ENCODE data around the gene ZNF214. TPM values are rescaled to one million over a fixed set of nuclear protein-coding genes. Genes with fewer than 3 reads are reported as not detected.

The ZNF214 gene
- total and polyA plus RNA-seq, 3 donors from 2014 or later = 7.3 to 9.9 (median 8.2) TPM

- intact Hi-C loops (cut with DNase I; ENCODE audit: low total_unique reads) = no loop called here
- Histone ChIP-seq H3K4me1 (peaks cover 5% of the 10 kb centered on the region), H3K36me3 (ENCODE audit: low read depth, missing control alignments) (no peaks in the 10 kb centered on the region), H3K27ac (peak overlapping the region; percentile 67 to 73), H3K9me3 (no peaks in the 10 kb centered on the region), H3K27me3 (no peaks in the 10 kb centered on the region), H3K4me3 (peak overlapping the region; percentile 67 to 69)
- TF ChIP-seq CTCF (IDR thresholded peaks at IDR 0.05) = no peak
- TF ChIP-seq POLR2A (IDR thresholded peaks at IDR 0.05) = no peak
- peak; percentile 56 for DNase-seq
- WGBS, 2 donors = 5 to 6% methylated on average over 25 to 26 of the region's 26 CpGs
Observed at GRCh38 chr11:7019500-7020182, 505 bp downstream of the ZNF214 start.

- Histone ChIP-seq H3K27ac (no peak overlapping the region), H3K4me1 (peaks cover 4% of the 10 kb centered on the region), H3K27me3 (no peaks in the 10 kb centered on the region), H3K36me3 (ENCODE audit: low read depth, missing control alignments) (no peaks in the 10 kb centered on the region), H3K9me3 (no peaks in the 10 kb centered on the region), H3K4me3 (no peak overlapping the region)
- intact Hi-C loops (cut with DNase I; ENCODE audit: low total_unique reads) = no loop called here
- WGBS, 2 donors = 74 to 90% methylated on average over 1 of the region's 1 CpG
- TF ChIP-seq POLR2A (IDR thresholded peaks at IDR 0.05) (no peak), CTCF (IDR thresholded peaks at IDR 0.05) (no peak)
- no peak for DNase-seq
Observed at GRCh38 chr11:7016011-7016410, 4.1 kb downstream of the ZNF214 start.

- WGBS, 2 donors = 83 to 96% methylated on average over 1 of the region's 1 CpG
- TF ChIP-seq POLR2A (IDR thresholded peaks at IDR 0.05) (no peak), CTCF (IDR thresholded peaks at IDR 0.05) (no peak)
- H3K4me1 ChIP-seq = no peaks in the 10 kb centered on the region
- H3K27ac ChIP-seq = no peak overlapping the region
- no peaks in the 10 kb centered on the region for H3K27me3 ChIP-seq
- DNase-seq = no peak
- intact Hi-C loops (cut with DNase I; ENCODE audit: low total_unique reads) = no loop called here
- no peaks in the 10 kb centered on the region for H3K9me3 ChIP-seq
- H3K36me3 ChIP-seq (ENCODE audit: low read depth, missing control alignments) = no peaks in the 10 kb centered on the region
- no peak overlapping the region for H3K4me3 ChIP-seq
Observed at GRCh38 chr11:7014118-7014517, 6.0 kb downstream of the ZNF214 start.

GRCh38 chr11:7004482-7004881 lies 15.7 kb downstream of the ZNF214 start:
- intact Hi-C loops (cut with DNase I; ENCODE audit: low total_unique reads) = no loop called here
- no peaks in the 10 kb centered on the region for H3K36me3 ChIP-seq (ENCODE audit: low read depth, missing control alignments)
- TF ChIP-seq POLR2A (IDR thresholded peaks at IDR 0.05) (no peak), CTCF (IDR thresholded peaks at IDR 0.05) (no peak)
- WGBS, 2 donors = 71 to 72% methylated on average over 3 of the region's 3 CpGs
- no peak overlapping the region for H3K27ac ChIP-seq
- no peaks in the 10 kb centered on the region for H3K9me3 ChIP-seq
- DNase-seq = no peak
- no peak overlapping the region for H3K4me3 ChIP-seq
- H3K27me3 ChIP-seq = no peaks in the 10 kb centered on the region
- no peaks in the 10 kb centered on the region for H3K4me1 ChIP-seq

GRCh38 chr11:6995703-6996102 lies 24.4 kb downstream of the ZNF214 start:
- TF ChIP-seq POLR2A (IDR thresholded peaks at IDR 0.05) (no peak), CTCF (IDR thresholded peaks at IDR 0.05) (no peak)

More at GRCh38 chr11:6995703-6996102, 24.4 kb downstream of the ZNF214 start:
- intact Hi-C loops (cut with DNase I; ENCODE audit: low total_unique reads) = no loop called here
- DNase-seq = no peak
- Histone ChIP-seq H3K4me1 (no peaks in the 10 kb centered on the region), H3K27me3 (no peaks in the 10 kb centered on the region), H3K4me3 (no peak overlapping the region), H3K36me3 (ENCODE audit: low read depth, missing control alignments) (no peaks in the 10 kb centered on the region), H3K27ac (no peak overlapping the region), H3K9me3 (no peaks in the 10 kb centered on the region)
